CD1c-positive myeloid dendritic cell (primary cell): ENCODE data around the gene THEMIS.
"Not testable (repeated sequence)": the region's sequence is repeated elsewhere in the genome, so short reads cannot be mapped to it uniquely, and the experiment has no call there.

ENCODE experiments used
- DNase-seq: peaks from one replicate; pipeline ENCODE4 v3.0.0-alpha.2; 2016; ENCODE audit errors: extremely low spot score

THEMIS gene

GRCh38 chr6:127725821-127726220 is 175.0 kb downstream of the THEMIS start:
- no peak for DNase-seq

DNA sequence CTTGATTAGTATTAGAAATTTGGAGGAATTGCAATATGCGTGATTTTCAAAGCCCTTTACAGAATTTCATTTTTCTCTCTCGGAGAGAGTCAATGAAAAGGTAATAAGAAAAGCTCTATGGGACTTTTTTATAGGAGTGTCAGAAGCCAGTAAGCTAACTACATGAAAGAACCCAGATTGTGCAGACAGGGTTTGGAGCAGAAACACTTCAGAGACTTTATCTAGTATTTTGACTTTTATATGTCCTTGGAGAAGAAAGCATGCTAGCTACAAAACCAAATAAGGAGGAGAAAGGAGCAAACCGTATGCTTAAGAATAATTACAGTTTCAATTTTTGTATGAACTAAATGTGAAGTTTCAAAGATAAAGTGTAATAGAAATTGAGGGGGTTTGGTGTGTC is 182.2 kb downstream of the THEMIS start:
- DNase-seq, result no peak

- no peak for DNase-seq
Observed at GRCh38 chr6:127717384-127717783, 183.5 kb downstream of the THEMIS start.

DNA sequence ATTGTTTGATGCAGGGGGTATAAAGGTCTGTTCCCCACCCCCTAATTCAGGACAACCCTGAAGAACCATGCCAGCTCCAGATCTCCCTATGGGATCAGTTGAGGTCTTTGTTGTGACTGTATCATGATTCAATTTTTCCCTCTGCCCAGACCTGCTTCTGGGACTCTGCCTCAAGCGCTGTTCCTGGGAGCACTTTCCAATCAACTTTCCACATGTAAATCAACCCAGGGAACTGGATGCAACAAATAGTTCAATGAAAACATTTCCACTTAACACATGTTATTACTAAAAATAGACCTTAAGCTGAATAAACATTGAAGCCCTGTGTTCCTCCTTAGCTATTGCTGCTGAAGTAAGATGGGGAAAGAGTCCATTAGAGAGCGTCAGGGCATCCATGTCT is 184.4 kb downstream of the THEMIS start:
- no peak for DNase-seq

GRCh38 chr6:127710668-127711067 is 190.2 kb downstream of the THEMIS start:
- no peak for DNase-seq

- no peak for DNase-seq
Observed at GRCh38 chr6:127706216-127706615, 194.6 kb downstream of the THEMIS start.

DNA sequence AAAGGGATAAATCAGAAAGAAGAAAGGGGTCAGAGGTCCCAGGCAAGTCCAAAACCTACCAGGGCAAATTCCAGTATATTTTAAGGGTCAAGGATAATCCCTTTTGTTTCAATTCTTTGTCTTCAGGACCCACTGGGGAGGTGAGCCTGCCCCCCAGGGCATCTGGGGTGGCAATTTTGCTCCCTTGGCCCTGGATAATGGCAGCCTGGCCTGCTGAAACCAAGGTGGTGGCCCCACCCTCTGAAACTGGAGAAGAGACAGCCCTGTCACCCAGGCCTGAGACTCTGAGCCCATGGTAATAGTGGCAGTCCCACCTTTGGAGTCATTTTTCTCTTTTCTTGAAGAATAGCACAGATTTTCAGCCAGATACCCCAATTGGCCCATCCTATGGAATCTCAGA is 205.8 kb downstream of the THEMIS start:
- no peak for DNase-seq

DNA sequence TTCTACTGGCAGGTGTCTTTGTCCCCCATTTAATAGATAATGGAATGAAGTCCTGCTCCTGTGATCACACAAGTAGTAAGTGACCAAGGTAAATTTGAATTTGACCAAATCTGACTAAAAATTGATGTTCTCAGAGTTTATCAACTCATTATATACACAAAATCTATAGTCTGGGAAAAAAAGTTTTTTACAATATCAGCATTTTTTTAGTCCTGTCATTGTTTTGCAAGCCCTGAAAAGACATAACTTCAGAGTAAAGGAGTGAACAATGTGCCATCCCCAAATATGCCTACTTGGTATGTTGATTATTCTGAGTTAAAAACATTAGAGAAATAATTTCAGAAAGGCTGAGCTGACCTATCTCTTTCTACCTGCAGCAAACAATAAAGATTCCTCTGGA is 209.7 kb downstream of the THEMIS start:
- no peak for DNase-seq

DNA sequence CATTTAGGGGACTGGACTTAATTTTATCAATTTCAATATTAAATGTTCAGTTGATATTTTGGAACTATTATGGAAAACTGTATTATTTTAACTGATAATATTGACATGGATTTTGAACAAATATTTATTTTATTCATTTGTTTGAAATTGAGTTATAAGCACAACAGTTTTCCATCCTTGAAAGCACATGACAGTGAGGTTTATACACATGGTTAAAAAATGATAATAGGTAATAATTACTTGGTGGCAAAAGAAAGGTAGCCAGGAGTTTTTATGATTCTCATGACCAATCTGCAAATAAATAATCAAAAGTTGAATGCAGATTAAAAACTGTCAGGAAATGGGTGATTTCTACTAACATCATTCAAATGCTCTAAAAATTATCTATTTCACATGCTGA is 210.3 kb downstream of the THEMIS start:
- DNase-seq, result no peak

DNA sequence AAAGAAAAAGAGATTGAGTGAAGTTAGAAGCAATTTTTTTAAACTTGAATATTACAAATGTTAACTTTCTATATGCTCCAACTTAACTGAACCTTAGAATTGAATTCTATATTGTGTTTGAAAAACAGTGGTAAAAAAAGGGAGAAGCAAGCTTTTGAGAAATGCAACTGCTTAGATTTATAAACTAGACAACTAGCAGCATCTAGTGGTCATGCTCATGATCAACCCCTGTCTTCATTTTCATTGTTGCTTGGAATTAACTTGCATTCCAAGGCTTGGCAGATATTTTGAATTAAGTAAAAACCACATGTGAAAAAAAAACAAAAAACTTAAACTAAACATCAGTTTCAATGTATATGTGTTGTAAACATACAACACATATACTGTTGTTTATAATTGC is 210.8 kb downstream of the THEMIS start:
- DNase-seq, result no peak

DNA sequence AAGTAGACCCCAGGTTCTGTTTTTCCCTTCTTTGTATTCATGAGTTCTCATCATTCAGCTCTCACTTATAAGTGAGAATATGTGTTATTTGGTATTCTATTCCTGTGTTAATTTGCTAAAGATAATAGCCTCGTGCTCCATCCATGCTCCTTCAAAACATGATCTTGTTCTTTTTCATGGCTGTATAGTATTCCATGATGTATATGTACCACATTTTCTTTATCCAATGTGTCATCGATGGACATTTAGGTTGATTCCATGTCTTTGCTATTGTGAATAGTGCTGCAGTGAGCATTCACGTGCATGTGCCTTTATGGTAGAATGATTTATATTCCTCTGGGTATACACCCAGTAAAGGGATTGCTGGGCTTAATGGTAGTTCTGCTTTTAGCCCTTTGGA is 213.4 kb downstream of the THEMIS start:
- DNase-seq, result not testable (repeated sequence)

DNA sequence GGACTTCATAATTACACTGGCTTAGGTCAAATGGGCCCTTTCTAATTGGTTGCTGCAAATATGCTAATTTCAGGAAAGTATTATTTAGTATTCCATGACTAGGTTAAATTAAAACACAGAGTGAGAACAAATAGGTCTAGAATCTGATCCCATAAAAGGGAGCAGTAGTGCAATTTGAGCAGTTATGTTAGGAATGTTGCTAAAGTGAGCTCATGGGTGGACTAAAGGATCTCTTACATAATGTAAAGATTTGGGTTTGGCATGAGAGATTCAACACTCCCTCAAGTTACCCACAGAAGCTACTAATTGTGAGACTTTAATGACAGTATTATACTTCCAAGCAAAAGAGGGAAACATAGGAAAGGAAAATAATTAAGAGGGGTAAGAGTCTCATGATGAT is 214.8 kb downstream of the THEMIS start:
- DNase-seq, result no peak

DNA sequence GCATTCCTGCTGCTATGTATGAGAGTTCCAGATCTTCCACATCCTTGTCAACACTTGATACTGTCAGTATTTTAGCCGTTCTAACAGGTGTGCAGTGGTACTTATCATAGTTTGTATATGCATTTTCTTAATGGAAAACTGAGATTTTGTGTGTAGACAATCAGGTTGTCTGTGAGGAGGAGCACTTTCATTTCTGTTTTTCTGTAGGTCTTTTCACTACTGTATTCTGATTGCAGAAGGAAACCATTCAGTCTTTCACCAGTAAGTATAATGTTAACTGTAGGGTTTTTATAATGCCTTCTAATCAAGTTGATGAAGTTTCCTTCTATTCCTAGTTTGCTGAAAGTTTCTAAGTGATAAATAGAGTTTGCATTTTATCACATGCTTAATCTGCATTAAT is 216.4 kb downstream of the THEMIS start:
- no peak for DNase-seq
